ENCODE results near the gene CACNA1I. TPM values are rescaled to one million over a fixed set of nuclear protein-coding genes. Genes with fewer than 3 reads are reported as not detected.

The CACNA1I gene
- total and polyA plus RNA-seq, 12 donors: under 0.01 to 0.06 (median 0.05) TPM; not detected in 6

DNA sequence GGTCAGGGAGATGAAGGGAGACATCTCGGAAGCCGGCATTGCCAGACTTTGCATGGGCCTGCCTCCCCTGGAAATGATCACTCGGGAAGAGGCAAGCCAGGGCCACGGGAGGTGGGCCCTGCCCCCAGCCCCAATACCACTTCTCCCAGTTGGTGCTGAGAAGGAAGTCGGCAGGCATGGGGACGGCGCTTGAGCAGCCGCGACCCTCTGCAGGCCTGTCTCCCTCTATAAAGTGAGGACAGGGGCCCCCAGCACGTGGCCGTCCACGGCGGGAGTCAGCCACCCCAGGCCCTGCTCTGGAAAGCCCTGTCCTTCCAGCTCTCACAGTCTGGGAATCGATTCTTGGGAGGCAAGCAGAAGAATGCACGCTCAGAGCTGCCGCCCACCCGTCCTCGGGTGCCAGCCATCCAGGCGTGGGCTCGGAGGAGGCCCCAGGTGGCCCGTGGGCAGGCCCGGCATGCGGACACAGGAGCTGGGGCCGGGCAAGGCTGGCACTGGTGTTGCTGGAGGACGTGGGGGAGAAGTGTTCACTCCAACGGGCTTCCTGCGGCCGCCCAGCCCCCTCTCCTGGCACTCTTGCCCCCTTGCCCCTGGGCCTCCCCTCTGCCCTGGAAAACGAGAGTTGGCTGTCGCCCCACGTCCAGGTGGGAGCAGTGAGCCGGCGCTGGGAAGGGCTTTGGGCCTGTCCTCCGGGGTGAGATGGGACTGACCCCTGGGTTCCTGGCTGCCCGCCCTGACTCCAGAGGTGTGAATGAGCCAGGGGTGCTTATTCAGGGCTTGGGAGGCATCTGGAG, 77.5 kb downstream of the CACNA1I start:
- TF ChIP-seq, protein P1, sequence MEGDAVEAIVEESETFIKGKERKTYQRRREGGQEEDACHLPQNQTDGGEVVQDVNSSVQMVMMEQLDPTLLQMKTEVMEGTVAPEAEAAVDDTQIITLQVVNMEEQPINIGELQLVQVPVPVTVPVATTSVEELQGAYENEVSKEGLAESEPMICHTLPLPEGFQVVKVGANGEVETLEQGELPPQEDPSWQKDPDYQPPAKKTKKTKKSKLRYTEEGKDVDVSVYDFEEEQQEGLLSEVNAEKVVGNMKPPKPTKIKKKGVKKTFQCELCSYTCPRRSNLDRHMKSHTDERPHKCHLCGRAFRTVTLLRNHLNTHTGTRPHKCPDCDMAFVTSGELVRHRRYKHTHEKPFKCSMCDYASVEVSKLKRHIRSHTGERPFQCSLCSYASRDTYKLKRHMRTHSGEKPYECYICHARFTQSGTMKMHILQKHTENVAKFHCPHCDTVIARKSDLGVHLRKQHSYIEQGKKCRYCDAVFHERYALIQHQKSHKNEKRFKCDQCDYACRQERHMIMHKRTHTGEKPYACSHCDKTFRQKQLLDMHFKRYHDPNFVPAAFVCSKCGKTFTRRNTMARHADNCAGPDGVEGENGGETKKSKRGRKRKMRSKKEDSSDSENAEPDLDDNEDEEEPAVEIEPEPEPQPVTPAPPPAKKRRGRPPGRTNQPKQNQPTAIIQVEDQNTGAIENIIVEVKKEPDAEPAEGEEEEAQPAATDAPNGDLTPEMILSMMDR (IDR thresholded peaks at IDR 0.05): no peak
- H3K4me1 ChIP-seq: no peaks in the 10 kb centered on the region
- no peak overlapping the region for H3K4me3 ChIP-seq
- peaks cover 0 to 36% (median 25%) of the 10 kb centered on the region in 7 donors for H3K27me3 ChIP-seq
- H3K27ac ChIP-seq: no peak overlapping the region
- H3K9me3 ChIP-seq: peaks cover 0 to 5% (median 0%) of the 10 kb centered on the region in 11 donors
- no peak for ATAC-seq
- no peaks in the 10 kb centered on the region for H3K36me3 ChIP-seq
- intact Hi-C loops (cut with DNase I): no loop called here
- DNase-seq: no peak
- 74 to 75% methylated on average over 35 of the region's 35 CpGs for WGBS, 2 donors

DNA sequence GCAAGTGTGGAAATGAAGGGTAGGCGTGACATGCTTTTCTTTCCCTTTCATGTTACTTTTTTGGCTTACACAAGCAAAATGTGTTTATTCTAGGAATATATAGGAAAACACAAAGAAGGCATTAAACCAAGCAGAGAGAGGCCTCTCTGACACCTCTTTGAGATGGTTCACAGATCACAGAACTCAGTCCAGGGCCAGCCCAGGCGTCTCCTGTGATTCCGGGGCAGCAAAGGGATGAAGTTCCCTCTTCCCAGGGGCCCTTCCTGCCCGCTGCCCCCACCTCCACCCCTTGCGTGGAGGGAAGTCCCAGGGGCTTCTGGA, 78.0 kb downstream of the CACNA1I start:
- peaks cover 0 to 5% (median 0%) of the 10 kb centered on the region in 11 donors for H3K9me3 ChIP-seq
- H3K27me3 ChIP-seq: peaks cover 0 to 32% (median 19%) of the 10 kb centered on the region in 7 donors
- ATAC-seq: no peak
- 64 to 74% methylated on average over 5 of the region's 5 CpGs for WGBS, 2 donors
- DNase-seq: no peak
- no peak overlapping the region for H3K27ac ChIP-seq
- TF ChIP-seq, protein P1 (IDR thresholded peaks at IDR 0.05): no peak
- no peaks in the 10 kb centered on the region for H3K4me1 ChIP-seq
- H3K4me3 ChIP-seq: no peak overlapping the region
- H3K36me3 ChIP-seq: no peaks in the 10 kb centered on the region
- intact Hi-C loops (cut with DNase I): no loop called here

DNA sequence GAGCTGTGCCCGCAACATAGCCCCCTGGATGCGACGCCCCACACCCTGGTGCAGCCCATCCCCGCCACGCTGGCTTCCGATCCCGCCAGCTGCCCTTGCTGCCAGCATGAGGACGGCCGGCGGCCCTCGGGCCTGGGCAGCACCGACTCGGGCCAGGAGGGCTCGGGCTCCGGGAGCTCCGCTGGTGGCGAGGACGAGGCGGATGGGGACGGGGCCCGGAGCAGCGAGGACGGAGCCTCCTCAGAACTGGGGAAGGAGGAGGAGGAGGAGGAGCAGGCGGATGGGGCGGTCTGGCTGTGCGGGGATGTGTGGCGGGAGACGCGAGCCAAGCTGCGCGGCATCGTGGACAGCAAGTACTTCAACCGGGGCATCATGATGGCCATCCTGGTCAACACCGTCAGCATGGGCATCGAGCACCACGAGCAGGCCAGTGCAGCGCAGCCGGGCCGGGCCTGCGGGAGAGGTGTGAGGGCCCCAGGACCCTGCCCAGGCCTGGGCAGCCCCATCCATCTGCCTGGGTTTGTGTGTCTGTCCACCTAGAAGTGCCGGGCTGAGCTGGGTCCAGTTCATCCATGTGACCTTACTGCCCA, 79.0 kb downstream of the CACNA1I start:
- TF ChIP-seq, protein P1 (IDR thresholded peaks at IDR 0.05): no peak
- no peaks in the 10 kb centered on the region for H3K36me3 ChIP-seq
- H3K27me3 ChIP-seq: peaks cover 0 to 26% (median 14%) of the 10 kb centered on the region in 7 donors
- no peak overlapping the region for H3K27ac ChIP-seq
- H3K4me1 ChIP-seq: no peaks in the 10 kb centered on the region
- 94 to 95% methylated on average over 41 of the region's 41 CpGs for WGBS, 2 donors
- intact Hi-C loops (cut with DNase I): no loop called here
- no peak for ATAC-seq
- H3K4me3 ChIP-seq: no peak overlapping the region
- H3K9me3 ChIP-seq: peaks cover 0 to 5% (median 0%) of the 10 kb centered on the region in 11 donors
- DNase-seq: no peak

DNA sequence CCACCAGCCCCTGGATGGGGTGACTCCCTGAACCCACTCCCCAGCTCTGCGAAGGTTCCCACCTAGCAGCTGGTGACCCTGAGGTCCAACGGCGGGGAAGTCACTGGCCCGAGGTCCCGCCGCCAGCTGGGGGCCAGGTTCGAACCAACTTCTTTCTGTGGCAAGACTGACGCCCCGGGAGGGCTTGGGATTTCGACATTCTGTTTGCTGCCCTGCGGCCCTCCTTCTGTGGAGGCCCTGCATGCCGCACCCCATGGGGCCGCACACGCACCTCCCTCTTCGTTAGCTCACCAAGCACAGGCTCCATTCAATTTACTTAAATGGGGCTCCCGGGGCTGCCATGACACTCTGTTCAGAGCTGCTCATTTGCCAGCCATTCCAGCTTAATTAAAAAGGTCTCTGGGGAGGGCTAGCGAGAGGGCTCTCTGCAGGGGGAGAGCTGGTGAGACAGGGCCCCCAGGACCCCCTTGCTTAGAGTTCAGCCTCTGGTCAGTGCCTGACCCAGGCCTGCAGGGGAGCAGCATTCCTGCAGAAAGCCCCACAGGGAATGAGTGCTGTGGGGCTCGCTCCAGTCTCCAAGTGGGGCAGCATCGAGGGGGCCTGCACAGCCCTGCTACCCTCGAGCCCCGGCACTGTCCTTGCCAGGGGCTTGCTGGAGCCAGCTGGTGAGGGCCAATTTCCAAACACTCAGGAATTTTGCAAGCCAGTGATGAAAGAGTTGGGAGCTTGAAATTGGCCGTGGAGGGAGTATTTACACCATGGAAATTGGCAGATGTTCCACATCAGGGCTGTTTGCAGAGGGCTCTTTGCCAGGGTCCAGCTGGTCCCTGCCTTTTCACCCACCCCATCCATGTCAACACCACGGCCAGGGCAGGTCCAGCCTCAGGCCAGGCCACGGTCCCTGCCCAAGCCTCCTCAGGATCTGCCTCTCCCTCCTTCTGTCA, 80.8 kb downstream of the CACNA1I start:
- peaks cover 0 to 29% (median 16%) of the 10 kb centered on the region in 7 donors for H3K27me3 ChIP-seq
- no peak overlapping the region for H3K4me3 ChIP-seq
- H3K4me1 ChIP-seq: no peaks in the 10 kb centered on the region
- no peak for DNase-seq
- H3K9me3 ChIP-seq: peaks cover 0 to 5% (median 0%) of the 10 kb centered on the region in 11 donors
- no peaks in the 10 kb centered on the region for H3K36me3 ChIP-seq
- 72 to 73% methylated on average over 24 of the region's 24 CpGs for WGBS, 2 donors
- intact Hi-C loops (cut with DNase I): no loop called here
- no peak overlapping the region for H3K27ac ChIP-seq
- peak in 1 of 8 donors; percentile 47 for ATAC-seq
- TF ChIP-seq, protein P1 (IDR thresholded peaks at IDR 0.05): no peak
